OCI-LY1 (cell line): Measurements from ENCODE around the gene CNTN6.

Source experiments
- H2AFZ ChIP-seq: fragments of 200-600 bp; sonication (generic), shearing (Covaris generic); 2 replicates; pipeline ENCODE4 v1.6.0; 2014; ENCODE audit warnings: antibody characterized with exemption, mild to moderate bottlenecking, low read length
- H3F3A ChIP-seq: fragments of 200-600 bp; sonication (generic), shearing (Covaris generic); 2 replicates; pipeline ENCODE4 v1.6.0; 2014; ENCODE audit warnings: mild to moderate bottlenecking, antibody characterized with exemption, low read length, moderate library complexity; ENCODE audit not compliant: insufficient read depth
- H3K27ac ChIP-seq: fragments of 200-600 bp; sonication (generic); 2 replicates; pipeline ENCODE4 v1.5.1; 2014; ENCODE audit warnings: low read length, mixed run types, mild to moderate bottlenecking, low read depth; ENCODE audit not compliant: poor library complexity, severe bottlenecking
- H3K27me3 ChIP-seq: fragments of 200-600 bp; sonication (generic); 2 replicates; pipeline ENCODE4 v1.6.0; 2014; ENCODE audit warnings: antibody characterized with exemption, mild to moderate bottlenecking, low read length, moderate library complexity; ENCODE audit not compliant: insufficient read depth
- H3K36me3 ChIP-seq: fragments of 200-600 bp; sonication (generic); 2 replicates; pipeline ENCODE4 v1.6.1; 2014; ENCODE audit warnings: mild to moderate bottlenecking, antibody characterized with exemption, low read length, moderate library complexity, mixed read lengths; ENCODE audit not compliant: insufficient read depth
- H3K4me1 ChIP-seq: fragments of 200-600 bp; sonication (generic); 2 replicates; pipeline ENCODE4 v1.5.1; 2014; ENCODE audit warnings: mild to moderate bottlenecking, low read length, moderate library complexity; ENCODE audit not compliant: insufficient read depth, severe bottlenecking
- H3K4me2 ChIP-seq: fragments of 200-600 bp; sonication (generic), shearing (Covaris generic); 2 replicates; pipeline ENCODE4 v1.6.1; 2014; ENCODE audit warnings: low read length
- H3K4me3 ChIP-seq: fragments of 200-600 bp; sonication (generic); 2 replicates; pipeline ENCODE4 v1.5.1; 2014; ENCODE audit warnings: low read length, low read depth, mild to moderate bottlenecking, mixed read lengths; ENCODE audit not compliant: poor library complexity, severe bottlenecking
- H3K79me2 ChIP-seq: fragments of 200-600 bp; shearing (Covaris generic); 2 replicates; pipeline ENCODE4 v1.6.1; 2016; ENCODE audit warnings: mixed run types, low read length, mixed read lengths; ENCODE audit not compliant: insufficient read depth
- H3K9ac ChIP-seq: fragments of 200-600 bp; sonication (generic), shearing (Covaris generic); 2 replicates; pipeline ENCODE4 v1.6.1; 2014; ENCODE audit warnings: mild to moderate bottlenecking, low read length, mixed read lengths
- H3K9me2 ChIP-seq: fragments of 200-600 bp; sonication (generic), shearing (Covaris generic); 2 replicates; pipeline ENCODE4 v1.6.1; 2014; ENCODE audit warnings: low read depth, mild to moderate bottlenecking, low read length, mixed read lengths
- H3K9me3 ChIP-seq: fragments of 200-600 bp; shearing (Covaris generic); 2 replicates; pipeline ENCODE4 v1.6.1; 2014; ENCODE audit warnings: low read length, mixed read lengths
- H4K20me1 ChIP-seq: fragments of 200-600 bp; sonication (generic), shearing (Covaris generic); 2 replicates; pipeline ENCODE4 v1.6.0; 2016; ENCODE audit warnings: mild to moderate bottlenecking, low read length; ENCODE audit not compliant: insufficient read depth
- CTCF ChIP-seq: fragments of 200-600 bp; sonication (generic), shearing (Covaris generic); IDR thresholded peaks from 2 replicates; pipeline ENCODE4 v1.5.1; 2017; ENCODE audit warnings: mild to moderate bottlenecking, antibody characterized with exemption, low read length, moderate library complexity, mixed read lengths
- EZH2 ChIP-seq: fragments of 200-600 bp; sonication (generic), shearing (Covaris generic); IDR thresholded peaks from 2 replicates; pipeline ENCODE4 v1.8.0; 2017; ENCODE audit warnings: borderline replicate concordance, mixed run types, mild to moderate bottlenecking, antibody characterized with exemption, low read length, moderate library complexity, mixed read lengths

CNTN6 gene

GRCh38 chr3:1138036-1138435, 45.2 kb downstream of the CNTN6 start:
- TF ChIP-seq EZH2 (no peak), CTCF (no peak)
- Histone ChIP-seq H3K4me1 (no peaks in the 10 kb centered on the region), H3K9me3 (no peaks in the 10 kb centered on the region), H2AFZ (no peak overlapping the region), H3K4me2 (no peak overlapping the region), H4K20me1 (no peaks in the 10 kb centered on the region), H3F3A (no peaks in the 10 kb centered on the region), H3K79me2 (no peaks in the 10 kb centered on the region), H3K27me3 (no peaks in the 10 kb centered on the region), H3K9ac (no peak overlapping the region), H3K36me3 (no peaks in the 10 kb centered on the region), H3K4me3 (no peak overlapping the region), H3K9me2 (no peaks in the 10 kb centered on the region), H3K27ac (no peak overlapping the region)

GRCh38 chr3:1139071-1139470, 46.2 kb downstream of the CNTN6 start:
- H3K4me3 ChIP-seq, result no peak overlapping the region
- H3K9ac ChIP-seq, result no peak overlapping the region
- H3K79me2 ChIP-seq, result no peaks in the 10 kb centered on the region
- no peaks in the 10 kb centered on the region for H3K9me2 ChIP-seq
- no peak overlapping the region for H3K27ac ChIP-seq
- no peaks in the 10 kb centered on the region for H3K36me3 ChIP-seq
- no peaks in the 10 kb centered on the region for H3K4me1 ChIP-seq
- no peaks in the 10 kb centered on the region for H3K27me3 ChIP-seq
- TF ChIP-seq CTCF (no peak), EZH2 (no peak)
- no peak overlapping the region for H3K4me2 ChIP-seq
- H3F3A ChIP-seq, result no peaks in the 10 kb centered on the region
- no peaks in the 10 kb centered on the region for H3K9me3 ChIP-seq
- H2AFZ ChIP-seq, result no peak overlapping the region
- H4K20me1 ChIP-seq, result no peaks in the 10 kb centered on the region

GRCh38 chr3:1147326-1147725, 54.5 kb downstream of the CNTN6 start:
- H3K4me1 ChIP-seq, result no peaks in the 10 kb centered on the region
- no peak overlapping the region for H3K27ac ChIP-seq
- no peaks in the 10 kb centered on the region for H3K79me2 ChIP-seq
- H3K27me3 ChIP-seq, result no peaks in the 10 kb centered on the region
- no peaks in the 10 kb centered on the region for H3K36me3 ChIP-seq
- H3F3A ChIP-seq, result no peaks in the 10 kb centered on the region
- TF ChIP-seq EZH2 (no peak), CTCF (no peak)
- no peak overlapping the region for H3K4me3 ChIP-seq
- no peaks in the 10 kb centered on the region for H4K20me1 ChIP-seq
- no peak overlapping the region for H3K4me2 ChIP-seq
- no peak overlapping the region for H2AFZ ChIP-seq
- no peaks in the 10 kb centered on the region for H3K9me3 ChIP-seq
- no peaks in the 10 kb centered on the region for H3K9me2 ChIP-seq
- no peak overlapping the region for H3K9ac ChIP-seq
